ENCODE data around the gene UQCC5. TPM values are rescaled to one million over a fixed set of nuclear protein-coding genes. Genes with fewer than 3 reads are reported as not detected.

UQCC5 gene
- total and polyA plus RNA-seq, 4 donors: 3.3 to 39.9 (median 6.8) TPM

DNA sequence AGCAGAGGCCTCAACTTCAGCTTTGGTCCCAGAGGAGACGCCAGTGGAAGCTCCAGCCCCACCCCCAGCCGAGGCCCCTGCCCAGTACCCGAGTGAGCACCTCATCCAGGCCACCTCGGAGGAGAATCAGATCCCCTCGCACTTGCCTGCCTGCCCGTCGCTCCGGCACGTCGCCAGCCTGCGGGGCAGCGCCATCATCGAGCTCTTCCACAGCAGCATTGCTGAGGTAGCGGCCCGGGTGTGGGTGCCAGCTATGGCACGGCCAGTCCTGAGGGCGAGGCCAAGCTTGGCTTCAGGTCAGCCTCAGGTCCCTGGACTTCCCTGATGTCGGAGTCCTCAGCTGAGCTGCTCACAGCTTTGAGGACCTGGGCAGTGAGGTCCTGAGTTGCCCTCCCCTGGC, 47.0 kb upstream of the UQCC5 start:
- Histone ChIP-seq H3K27ac (ENCODE audit: low read depth in 1 of 2, low read length in 2 of 2) (no peak overlapping the region), H3K36me3 (ENCODE audit: control insufficient read depth in 4 of 4, insufficient read depth in 3 of 4, low read depth in 1 of 4, low read length in 3 of 4) (peaks cover 16 to 61% (median 38%) of the 10 kb centered on the region in 4 donors), H3K9me3 (ENCODE audit: control insufficient read depth in 4 of 4, low read length in 3 of 4) (no peaks in the 10 kb centered on the region), H3K4me3 (ENCODE audit: low read depth in 1 of 3, low read length in 3 of 3) (no peak overlapping the region), H3K4me1 (ENCODE audit: control insufficient read depth in 4 of 4, insufficient read depth in 4 of 4, low read length in 3 of 4) (peaks cover 0 to 17% (median 2%) of the 10 kb centered on the region in 4 donors), H3K9ac (ENCODE audit: low read depth in 1 of 2, low read length in 2 of 2) (no peak overlapping the region), H3K27me3 (ENCODE audit: control insufficient read depth in 4 of 4, insufficient read depth in 4 of 4, low read length in 3 of 4) (no peaks in the 10 kb centered on the region)
- 88% methylated on average over 18 of the region's 18 CpGs for WGBS
- no peak for TF ChIP-seq RXRA (IDR thresholded peaks at IDR 0.05)
- no peak for DNase-seq (ENCODE audit: low spot score)

GRCh38 chr3:52490035-52490938, 46.1 kb upstream of the UQCC5 start:
- peak overlapping the region in 1 of 2 donors; percentile 6 for H3K27ac ChIP-seq (ENCODE audit: low read depth in 1 of 2, low read length in 2 of 2)
- no peak overlapping the region for H3K9ac ChIP-seq (ENCODE audit: low read depth in 1 of 2, low read length in 2 of 2)
- TF ChIP-seq ATF3 (IDR thresholded peaks at IDR 0.05) (no peak), CTCF (IDR thresholded peaks at IDR 0.05; ENCODE audit: low read depth, low read length, missing input control) (no peak), HNF4G (IDR thresholded peaks at IDR 0.05) (no peak), SP1 (IDR thresholded peaks at IDR 0.05) (peak; percentile 30), RXRA (IDR thresholded peaks at IDR 0.05) (peak in 1 of 2 donors; percentile 35), NR2F2 (IDR thresholded peaks at IDR 0.05) (peak; percentile 90)
- TF ChIP-seq, protein P1, sequence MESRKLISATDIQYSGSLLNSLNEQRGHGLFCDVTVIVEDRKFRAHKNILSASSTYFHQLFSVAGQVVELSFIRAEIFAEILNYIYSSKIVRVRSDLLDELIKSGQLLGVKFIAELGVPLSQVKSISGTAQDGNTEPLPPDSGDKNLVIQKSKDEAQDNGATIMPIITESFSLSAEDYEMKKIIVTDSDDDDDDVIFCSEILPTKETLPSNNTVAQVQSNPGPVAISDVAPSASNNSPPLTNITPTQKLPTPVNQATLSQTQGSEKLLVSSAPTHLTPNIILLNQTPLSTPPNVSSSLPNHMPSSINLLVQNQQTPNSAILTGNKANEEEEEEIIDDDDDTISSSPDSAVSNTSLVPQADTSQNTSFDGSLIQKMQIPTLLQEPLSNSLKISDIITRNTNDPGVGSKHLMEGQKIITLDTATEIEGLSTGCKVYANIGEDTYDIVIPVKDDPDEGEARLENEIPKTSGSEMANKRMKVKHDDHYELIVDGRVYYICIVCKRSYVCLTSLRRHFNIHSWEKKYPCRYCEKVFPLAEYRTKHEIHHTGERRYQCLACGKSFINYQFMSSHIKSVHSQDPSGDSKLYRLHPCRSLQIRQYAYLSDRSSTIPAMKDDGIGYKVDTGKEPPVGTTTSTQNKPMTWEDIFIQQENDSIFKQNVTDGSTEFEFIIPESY (IDR thresholded peaks at IDR 0.05): no peak
- DNase-seq (ENCODE audit: low spot score): no peak
- H3K9me3 ChIP-seq (ENCODE audit: control insufficient read depth in 4 of 4, low read length in 3 of 4): no peaks in the 10 kb centered on the region
- WGBS: 82% methylated on average over 22 of the region's 22 CpGs
- peaks cover 16 to 60% (median 37%) of the 10 kb centered on the region in 4 donors for H3K36me3 ChIP-seq (ENCODE audit: control insufficient read depth in 4 of 4, insufficient read depth in 3 of 4, low read depth in 1 of 4, low read length in 3 of 4)
- H3K27me3 ChIP-seq (ENCODE audit: control insufficient read depth in 4 of 4, insufficient read depth in 4 of 4, low read length in 3 of 4): no peaks in the 10 kb centered on the region
- H3K4me3 ChIP-seq (ENCODE audit: low read depth in 1 of 3, low read length in 3 of 3): no peak overlapping the region
- peaks cover 0 to 17% (median 2%) of the 10 kb centered on the region in 4 donors for H3K4me1 ChIP-seq (ENCODE audit: control insufficient read depth in 4 of 4, insufficient read depth in 4 of 4, low read length in 3 of 4)

DNA sequence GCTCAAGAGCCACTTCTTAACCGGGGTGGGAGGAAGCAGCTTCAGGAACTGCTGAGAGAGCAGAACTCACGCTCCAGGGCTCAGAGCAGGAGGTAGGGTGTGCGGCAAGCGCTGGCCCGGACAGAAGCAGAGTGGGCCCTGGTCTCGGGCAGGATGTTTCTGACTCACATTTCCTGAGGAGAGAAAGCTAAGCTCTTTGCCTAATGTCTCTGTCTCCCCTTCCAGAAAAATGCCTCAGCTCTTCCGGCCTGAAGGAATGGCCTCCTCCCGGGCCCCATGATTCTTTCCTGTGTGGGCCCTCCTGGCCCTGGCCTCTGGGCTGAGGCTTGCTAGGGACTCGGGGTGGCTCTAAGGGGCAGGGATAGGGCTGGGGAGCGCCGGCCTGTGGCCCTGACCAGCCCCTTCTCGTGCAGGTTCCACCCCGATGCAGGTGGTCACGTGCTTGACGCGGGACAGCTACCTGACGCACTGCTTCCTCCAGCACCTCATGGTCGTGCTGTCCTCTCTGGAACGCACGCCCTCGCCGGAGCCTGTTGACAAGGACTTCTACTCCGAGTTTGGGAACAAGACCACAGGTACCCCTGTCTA, 45.4 kb upstream of the UQCC5 start:
- no peak for DNase-seq (ENCODE audit: low spot score)
- H3K27me3 ChIP-seq (ENCODE audit: control insufficient read depth in 4 of 4, insufficient read depth in 4 of 4, low read length in 3 of 4): no peaks in the 10 kb centered on the region
- TF ChIP-seq TAF1 (conservative IDR thresholded peaks at IDR 0.05) (no peak), RAD21 (IDR thresholded peaks at IDR 0.05) (peak in 1 of 2 donors; percentile 15), MAX (IDR thresholded peaks at IDR 0.05) (no peak), EGR1 (IDR thresholded peaks at IDR 0.05; ENCODE audit: low read depth in 2 of 2) (peak in 1 of 2 donors; percentile 7), NR2F2 (IDR thresholded peaks at IDR 0.05) (peak; percentile 20)
- H3K27ac ChIP-seq (ENCODE audit: low read depth in 1 of 2, low read length in 2 of 2): peak overlapping the region in 1 of 2 donors; percentile 51
- H3K9me3 ChIP-seq (ENCODE audit: control insufficient read depth in 4 of 4, low read length in 3 of 4): no peaks in the 10 kb centered on the region
- no peak overlapping the region for H3K9ac ChIP-seq (ENCODE audit: low read depth in 1 of 2, low read length in 2 of 2)
- WGBS: 82% methylated on average over 23 of the region's 23 CpGs
- H3K36me3 ChIP-seq (ENCODE audit: control insufficient read depth in 4 of 4, insufficient read depth in 3 of 4, low read depth in 1 of 4, low read length in 3 of 4): peaks cover 16 to 58% (median 33%) of the 10 kb centered on the region in 4 donors
- H3K4me1 ChIP-seq (ENCODE audit: control insufficient read depth in 4 of 4, insufficient read depth in 4 of 4, low read length in 3 of 4): peaks cover 0 to 17% (median 2%) of the 10 kb centered on the region in 4 donors
- no peak overlapping the region for H3K4me3 ChIP-seq (ENCODE audit: low read depth in 1 of 3, low read length in 3 of 3)

Data from liver (tissue), 9 donors.